Endodermal cell (in vitro differentiated cells): Measurements from ENCODE around the gene SYCP2L. TPM values are rescaled to one million over a fixed set of nuclear protein-coding genes. Genes with fewer than 3 reads are reported as not detected.

Experiments used
- DNase-seq: peaks from one replicate; pipeline ENCODE4 v3.0.0-alpha.2; 2017
- H3K27ac ChIP-seq: 2 replicates; pipeline ENCODE4 v1.5.1; 2013; ENCODE audit warnings: mild to moderate bottlenecking, low read depth, low read length, moderate library complexity
- H3K27me3 ChIP-seq: 2 replicates; pipeline ENCODE4 v1.6.1; 2013; ENCODE audit warnings: mild to moderate bottlenecking, low read length, moderate library complexity; ENCODE audit not compliant: insufficient read depth, control insufficient read depth, poor library complexity, severe bottlenecking
- H3K36me3 ChIP-seq: 2 replicates; pipeline ENCODE4 v1.7.0; 2013; ENCODE audit warnings: mild to moderate bottlenecking, low read length, moderate library complexity; ENCODE audit not compliant: control insufficient read depth, insufficient read depth
- H3K4me1 ChIP-seq: one replicate; pipeline ENCODE4 v1.7.0; 2013; ENCODE audit warnings: low read length; ENCODE audit not compliant: control insufficient read depth, insufficient read depth
- H3K4me3 ChIP-seq: 2 replicates; pipeline ENCODE4 v1.5.1; 2013; ENCODE audit warnings: mild to moderate bottlenecking, low read length, moderate library complexity
- H3K9ac ChIP-seq: 2 replicates; pipeline ENCODE4 v1.6.1; 2013; ENCODE audit warnings: mild to moderate bottlenecking, low read length, moderate library complexity; ENCODE audit not compliant: poor library complexity, severe bottlenecking; ENCODE audit errors: extremely low read depth
- H3K9me3 ChIP-seq: 2 replicates; pipeline ENCODE4 v1.6.1; 2013; ENCODE audit warnings: mild to moderate bottlenecking, low read length, moderate library complexity; ENCODE audit not compliant: control insufficient read depth
- H3K27ac Mint-ChIP-seq: 2 replicates; pipeline ENCODE4 v1.8.0; 2020; ENCODE audit warnings: mixed read lengths
- H3K27me3 Mint-ChIP-seq: 2 replicates; pipeline ENCODE4 v1.8.0; 2021; ENCODE audit warnings: mild to moderate bottlenecking, mixed read lengths; ENCODE audit not compliant: insufficient read depth
- H3K36me3 Mint-ChIP-seq: 2 replicates; pipeline ENCODE4 v1.8.0; 2020; ENCODE audit warnings: low read depth, mixed read lengths
- H3K4me1 Mint-ChIP-seq: 2 replicates; pipeline ENCODE4 v1.8.0; 2020; ENCODE audit warnings: mixed read lengths
- H3K4me3 Mint-ChIP-seq: 2 replicates; pipeline ENCODE4 v1.8.0; 2020; ENCODE audit warnings: mild to moderate bottlenecking, moderate library complexity, mixed read lengths
- H3K9me3 Mint-ChIP-seq: 2 replicates; pipeline ENCODE4 v1.8.0; 2020; ENCODE audit warnings: mild to moderate bottlenecking, mixed read lengths
- WGBS, 2 experiments: methylation state at CpG; one replicate each; pipeline versions ENCODE4 v1.1.5 to v1.1.7; 2013; ENCODE audit warnings: missing lambda C conversion rate in 2 of 2, mixed read lengths in 1 of 2; ENCODE audit not compliant: insufficient coverage in 1 of 2, insufficient read length in 1 of 2; 5-methylcytosine and 5-hydroxymethylcytosine counted together
- long read RNA-seq, 4 experiments: library from polyadenylated mRNA in 2 of 4; library from RNA in 1 of 4; library from capped mRNA in 1 of 4; stranded (forward) in 3 of 4; unstranded in 1 of 4; transcript quantifications; one replicate each; pipeline ENCODE4 v2.0.0, GENCODE V29; 2020 to 2021; ENCODE audit warnings: inconsistent platforms in 1 of 4
- polyA plus RNA-seq, 2 experiments: library from polyadenylated mRNA; stranded (reverse); fragments of 50-300 nt; gene quantifications; one replicate each; pipeline ENCODE4 v1.2.3, GENCODE V29; 2013
- total RNA-seq, 2 donors: library from RNA; stranded (reverse); fragmentation: NEBNext Ultra II Directional in 1 of 2; extraction: Animal tissue kit (Norgen Biotek cat#: 25700) in 1 of 2; gene quantifications; 2 replicates in 1 of 2; 3 replicates in 1 of 2; pipeline ENCODE4 v1.2.1, GENCODE V29; 2021
- TF ChIP-seq, protein P1 (sequence below): fragments of 200-600 bp; sonication (generic); conservative IDR thresholded peaks from 2 replicates; pipeline ENCODE4 v1.5.0; 2021; ENCODE audit warnings: antibody characterized with exemption, mild to moderate bottlenecking

The SYCP2L gene
- 10 to 100 TPM in 1 of 2 donors, 1 to 10 TPM in 1; 4.2 to 12.4 TPM for total RNA-seq
- 10.3 TPM for polyA plus RNA-seq (2013, experiment 1 of 2)
- polyA plus RNA-seq (2013, experiment 2 of 2) = 9.0 TPM
- long read RNA-seq, experiment 1, partial matches to known transcripts = 0 of 1 reads
- long read RNA-seq, experiment 1, other reads (novel, unspliced or antisense) = 1 of 1 reads
- long read RNA-seq, experiment 2, partial matches to known transcripts = 4 of 15 reads
- long read RNA-seq, experiment 2, other reads (novel, unspliced or antisense) = 11 of 15 reads
- long read RNA-seq, experiment 3, partial matches to known transcripts = 1 of 12 reads
- long read RNA-seq, experiment 3, other reads (novel, unspliced or antisense) = 11 of 12 reads
- long read RNA-seq, experiment 4, partial matches to known transcripts = 0 of 3 reads
- long read RNA-seq, experiment 4, other reads (novel, unspliced or antisense) = 3 of 3 reads

- peak within 1 kb of the TSS; percentile 79 for H3K9ac ChIP-seq
- no peaks in the 10 kb centered on the region for H3K4me1 ChIP-seq
- H3K4me3 ChIP-seq = peak within 1 kb of the TSS; percentile 93
- peak; percentile 95 for DNase-seq
- H3K4me1 Mint-ChIP-seq = peaks cover 5% of the 10 kb centered on the region
- WGBS, 2 experiments = 0 to 1% methylated on average over 35 to 58 of the region's 58 CpGs
- H3K27me3 ChIP-seq = peaks cover 44% of the 10 kb centered on the region
- no peak within 1 kb of the TSS for H3K27ac ChIP-seq
- peak within 1 kb of the TSS; percentile 75 for H3K4me3 Mint-ChIP-seq
- peaks cover 6% of the 10 kb centered on the region for H3K9me3 ChIP-seq
- peak within 1 kb of the TSS; percentile 95 for H3K27ac Mint-ChIP-seq
- no peaks in the 10 kb centered on the region for H3K9me3 Mint-ChIP-seq
- no peaks in the 10 kb centered on the region for H3K36me3 ChIP-seq
- TF ChIP-seq, protein P1, sequence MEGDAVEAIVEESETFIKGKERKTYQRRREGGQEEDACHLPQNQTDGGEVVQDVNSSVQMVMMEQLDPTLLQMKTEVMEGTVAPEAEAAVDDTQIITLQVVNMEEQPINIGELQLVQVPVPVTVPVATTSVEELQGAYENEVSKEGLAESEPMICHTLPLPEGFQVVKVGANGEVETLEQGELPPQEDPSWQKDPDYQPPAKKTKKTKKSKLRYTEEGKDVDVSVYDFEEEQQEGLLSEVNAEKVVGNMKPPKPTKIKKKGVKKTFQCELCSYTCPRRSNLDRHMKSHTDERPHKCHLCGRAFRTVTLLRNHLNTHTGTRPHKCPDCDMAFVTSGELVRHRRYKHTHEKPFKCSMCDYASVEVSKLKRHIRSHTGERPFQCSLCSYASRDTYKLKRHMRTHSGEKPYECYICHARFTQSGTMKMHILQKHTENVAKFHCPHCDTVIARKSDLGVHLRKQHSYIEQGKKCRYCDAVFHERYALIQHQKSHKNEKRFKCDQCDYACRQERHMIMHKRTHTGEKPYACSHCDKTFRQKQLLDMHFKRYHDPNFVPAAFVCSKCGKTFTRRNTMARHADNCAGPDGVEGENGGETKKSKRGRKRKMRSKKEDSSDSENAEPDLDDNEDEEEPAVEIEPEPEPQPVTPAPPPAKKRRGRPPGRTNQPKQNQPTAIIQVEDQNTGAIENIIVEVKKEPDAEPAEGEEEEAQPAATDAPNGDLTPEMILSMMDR = peak; percentile 81
- H3K36me3 Mint-ChIP-seq = peaks cover 2% of the 10 kb centered on the region
- peaks cover 57% of the 10 kb centered on the region for H3K27me3 Mint-ChIP-seq
Measured at GRCh38 chr6:10886691-10887502, at the start of gene SYCP2L. TSS of gene SYCP2L (plus strand) at chr6:10887052. CDS start at chr6:10887127, 75 bp downstream.

DNA sequence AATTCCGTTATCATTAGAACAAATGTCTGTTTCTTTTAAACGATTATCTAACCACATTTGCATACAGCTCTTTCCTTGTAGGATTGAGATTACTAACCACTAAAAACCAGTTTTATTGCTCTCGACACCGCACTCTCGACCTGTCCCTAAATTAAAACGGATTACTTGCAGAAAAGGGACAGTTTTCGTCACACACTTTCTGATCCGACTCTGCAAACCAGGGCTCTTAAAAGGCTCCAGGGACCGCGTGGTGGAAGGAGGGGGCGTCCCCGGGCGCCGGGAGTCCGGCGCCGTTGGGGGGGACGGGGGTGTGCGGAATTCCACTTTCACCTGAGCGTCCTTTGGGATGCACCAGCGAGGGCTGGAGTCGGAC, 49.2 kb upstream of the SYCP2L start:
- peak overlapping the region; percentile 86 for H3K27ac Mint-ChIP-seq
- H3K27me3 Mint-ChIP-seq = peaks cover 45% of the 10 kb centered on the region
- Histone ChIP-seq H3K27ac (peak overlapping the region; percentile 91), H3K9me3 (peaks cover 30% of the 10 kb centered on the region), H3K9ac (peak overlapping the region; percentile 54), H3K4me1 (no peaks in the 10 kb centered on the region), H3K27me3 (peaks cover 49% of the 10 kb centered on the region), H3K36me3 (peaks cover 14% of the 10 kb centered on the region), H3K4me3 (peak overlapping the region; percentile 83)
- 0% methylated on average over 10 to 22 of the region's 22 CpGs for WGBS, 2 experiments
- H3K4me3 Mint-ChIP-seq = peak overlapping the region; percentile 66
- H3K4me1 Mint-ChIP-seq = peaks cover 13% of the 10 kb centered on the region
- DNase-seq = no peak
- peaks cover 12% of the 10 kb centered on the region for H3K36me3 Mint-ChIP-seq
- TF ChIP-seq, protein P1 = no peak
- H3K9me3 Mint-ChIP-seq = peaks cover 30% of the 10 kb centered on the region

DNA sequence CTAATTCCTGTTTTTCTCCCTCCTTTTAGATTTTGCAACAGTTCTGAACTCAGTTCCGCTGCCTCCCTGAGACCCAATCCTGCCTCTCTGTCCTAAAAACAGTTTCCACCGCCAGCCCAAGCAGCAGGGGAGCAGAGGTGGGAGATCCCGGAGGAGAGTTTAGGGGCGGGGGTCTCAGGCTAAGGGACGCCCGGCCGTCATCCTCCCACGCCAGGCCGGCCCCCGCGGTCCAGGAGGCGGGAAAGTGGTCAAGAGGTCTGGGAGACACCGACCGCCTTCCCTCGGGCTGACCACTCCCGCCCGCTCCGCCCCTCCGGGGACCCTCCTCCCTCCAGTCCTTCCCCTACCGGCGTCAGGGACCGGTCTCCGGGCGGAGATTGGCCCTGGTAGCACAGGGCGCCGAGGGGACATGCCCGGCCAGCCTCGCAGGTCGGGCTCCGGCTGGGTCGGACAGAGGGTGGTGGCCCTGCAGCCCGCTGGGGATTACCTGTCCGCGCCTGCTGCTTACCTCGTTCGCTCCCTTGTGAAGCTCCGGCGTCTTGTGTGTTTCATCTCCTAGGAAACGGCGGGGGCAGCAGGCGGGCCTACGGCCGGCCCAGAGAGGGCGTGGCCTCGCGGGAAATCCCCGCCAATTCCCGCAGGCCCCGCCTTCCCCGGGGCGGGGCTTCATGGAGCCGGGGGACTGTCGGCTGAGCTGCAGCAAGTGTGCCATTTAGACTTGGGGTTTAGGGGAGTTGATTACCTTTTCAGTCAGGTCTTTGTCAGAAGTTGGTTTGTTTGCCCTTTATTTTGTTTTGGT, 48.7 kb upstream of the SYCP2L start, which contains the start of gene MAK:
Gene MAK, minus strand, starts transcription at position 545 of the 799 bp plus-strand sequence. CDS start 7,891 bp downstream, outside the sequence.
- Histone ChIP-seq H3K27me3 (peaks cover 50% of the 10 kb centered on the region), H3K4me3 (peak within 1 kb of the TSS; percentile 83), H3K27ac (peak within 1 kb of the TSS; percentile 91), H3K9ac (peak within 1 kb of the TSS; percentile 54), H3K4me1 (no peaks in the 10 kb centered on the region), H3K36me3 (peaks cover 9% of the 10 kb centered on the region), H3K9me3 (peaks cover 24% of the 10 kb centered on the region)
- peak within 1 kb of the TSS; percentile 86 for H3K27ac Mint-ChIP-seq
- peaks cover 45% of the 10 kb centered on the region for H3K27me3 Mint-ChIP-seq
- peaks cover 25% of the 10 kb centered on the region for H3K9me3 Mint-ChIP-seq
- H3K36me3 Mint-ChIP-seq = peaks cover 7% of the 10 kb centered on the region
- peak; percentile 98 for DNase-seq
- 0% methylated on average over 15 to 53 of the region's 53 CpGs for WGBS, 2 experiments
- peak within 1 kb of the TSS; percentile 66 for H3K4me3 Mint-ChIP-seq
- TF ChIP-seq, protein P1 = no peak
- peaks cover 13% of the 10 kb centered on the region for H3K4me1 Mint-ChIP-seq
